HFFc6 (cell line): ENCODE results near the gene VARS1. TPM values are rescaled to one million over a fixed set of nuclear protein-coding genes. Genes with fewer than 3 reads are reported as not detected.
A peak's percentile ranks its signal among the peaks of the same experiment; 100 is the strongest.

Source experiments
- DNase-seq: peaks from one replicate; pipeline ENCODE4 v3.0.0-alpha.2; 2018
- H3K27ac Mint-ChIP-seq: 2 replicates; pipeline ENCODE4 v1.8.0; 2020; ENCODE audit warnings: mild to moderate bottlenecking, mixed read lengths
- H3K27me3 Mint-ChIP-seq: 2 replicates; pipeline ENCODE4 v1.8.0; 2021; ENCODE audit warnings: mild to moderate bottlenecking, moderate library complexity, mixed read lengths; ENCODE audit not compliant: insufficient read depth
- H3K36me3 Mint-ChIP-seq: 2 replicates; pipeline ENCODE4 v1.8.0; 2021; ENCODE audit warnings: low read depth, mixed read lengths
- H3K4me1 Mint-ChIP-seq: 2 replicates; pipeline ENCODE4 v1.8.0; 2020; ENCODE audit warnings: low read depth, mixed read lengths
- H3K4me3 Mint-ChIP-seq: 2 replicates; pipeline ENCODE4 v1.8.0; 2020; ENCODE audit warnings: mild to moderate bottlenecking, moderate library complexity, mixed read lengths
- H3K9me3 Mint-ChIP-seq: 2 replicates; pipeline ENCODE4 v1.8.0; 2020; ENCODE audit warnings: mild to moderate bottlenecking, mixed read lengths
- total RNA-seq, 6 experiments: library from RNA; stranded (reverse); fragmentation: NEBNext Ultra II Directional; extraction: Animal tissue kit (Norgen Biotek cat#: 25700); gene quantifications; 2 replicates in 1 of 6; 3 replicates in 5 of 6; pipeline ENCODE4 v1.2.3, GENCODE V29; 2021
- TF ChIP-seq, protein P1 (sequence below): fragments of 200-600 bp; sonication (generic); IDR thresholded peaks from 2 replicates; pipeline ENCODE4 v1.5.0; 2021; ENCODE audit warnings: antibody characterized with exemption, mild to moderate bottlenecking

Gene VARS1
- total RNA-seq, 6 experiments from 2014 or later: 117 to 144 (median 127) TPM

DNA sequence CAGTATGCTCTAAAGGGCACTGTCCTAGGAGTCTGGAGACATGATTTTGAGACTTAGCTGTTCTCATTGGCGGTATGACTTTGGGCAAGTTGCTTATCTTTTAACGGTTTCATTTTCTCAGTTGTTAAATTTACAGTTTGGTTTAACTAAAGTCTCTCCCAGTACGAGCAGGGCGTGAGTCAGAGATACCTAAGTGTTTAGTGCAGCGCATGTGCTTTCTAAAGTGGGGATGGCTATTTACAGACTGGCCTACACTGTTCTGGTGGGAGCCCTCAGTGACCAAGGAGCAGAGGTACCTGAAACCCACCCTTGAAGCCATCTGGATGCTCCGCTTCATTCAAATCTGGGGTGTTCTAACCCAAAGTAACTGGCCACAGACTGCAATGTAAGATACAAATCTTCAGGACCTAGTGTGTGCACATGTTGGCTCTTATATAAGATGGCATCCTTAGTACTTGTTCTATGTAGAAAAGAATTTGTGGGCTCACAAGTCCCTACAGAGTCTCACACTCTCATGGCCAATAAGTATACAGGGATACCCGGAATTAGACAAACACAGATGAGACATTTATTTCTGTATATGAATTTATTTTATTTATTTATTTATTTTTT is 45.0 kb downstream of the VARS1 start:
- Mint-ChIP-seq H3K27ac (no peak overlapping the region; the same call in 1 of the 2 replicates), H3K36me3 (peaks cover 12% of the 10 kb centered on the region; the same call in 1 of the 2 replicates), H3K27me3 (no peaks in the 10 kb centered on the region), H3K4me3 (no peak overlapping the region), H3K9me3 (no peaks in the 10 kb centered on the region), H3K4me1 (peaks cover 25% of the 10 kb centered on the region)
- peak; percentile 25 for DNase-seq
- TF ChIP-seq, protein P1, sequence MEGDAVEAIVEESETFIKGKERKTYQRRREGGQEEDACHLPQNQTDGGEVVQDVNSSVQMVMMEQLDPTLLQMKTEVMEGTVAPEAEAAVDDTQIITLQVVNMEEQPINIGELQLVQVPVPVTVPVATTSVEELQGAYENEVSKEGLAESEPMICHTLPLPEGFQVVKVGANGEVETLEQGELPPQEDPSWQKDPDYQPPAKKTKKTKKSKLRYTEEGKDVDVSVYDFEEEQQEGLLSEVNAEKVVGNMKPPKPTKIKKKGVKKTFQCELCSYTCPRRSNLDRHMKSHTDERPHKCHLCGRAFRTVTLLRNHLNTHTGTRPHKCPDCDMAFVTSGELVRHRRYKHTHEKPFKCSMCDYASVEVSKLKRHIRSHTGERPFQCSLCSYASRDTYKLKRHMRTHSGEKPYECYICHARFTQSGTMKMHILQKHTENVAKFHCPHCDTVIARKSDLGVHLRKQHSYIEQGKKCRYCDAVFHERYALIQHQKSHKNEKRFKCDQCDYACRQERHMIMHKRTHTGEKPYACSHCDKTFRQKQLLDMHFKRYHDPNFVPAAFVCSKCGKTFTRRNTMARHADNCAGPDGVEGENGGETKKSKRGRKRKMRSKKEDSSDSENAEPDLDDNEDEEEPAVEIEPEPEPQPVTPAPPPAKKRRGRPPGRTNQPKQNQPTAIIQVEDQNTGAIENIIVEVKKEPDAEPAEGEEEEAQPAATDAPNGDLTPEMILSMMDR: no peak

DNA sequence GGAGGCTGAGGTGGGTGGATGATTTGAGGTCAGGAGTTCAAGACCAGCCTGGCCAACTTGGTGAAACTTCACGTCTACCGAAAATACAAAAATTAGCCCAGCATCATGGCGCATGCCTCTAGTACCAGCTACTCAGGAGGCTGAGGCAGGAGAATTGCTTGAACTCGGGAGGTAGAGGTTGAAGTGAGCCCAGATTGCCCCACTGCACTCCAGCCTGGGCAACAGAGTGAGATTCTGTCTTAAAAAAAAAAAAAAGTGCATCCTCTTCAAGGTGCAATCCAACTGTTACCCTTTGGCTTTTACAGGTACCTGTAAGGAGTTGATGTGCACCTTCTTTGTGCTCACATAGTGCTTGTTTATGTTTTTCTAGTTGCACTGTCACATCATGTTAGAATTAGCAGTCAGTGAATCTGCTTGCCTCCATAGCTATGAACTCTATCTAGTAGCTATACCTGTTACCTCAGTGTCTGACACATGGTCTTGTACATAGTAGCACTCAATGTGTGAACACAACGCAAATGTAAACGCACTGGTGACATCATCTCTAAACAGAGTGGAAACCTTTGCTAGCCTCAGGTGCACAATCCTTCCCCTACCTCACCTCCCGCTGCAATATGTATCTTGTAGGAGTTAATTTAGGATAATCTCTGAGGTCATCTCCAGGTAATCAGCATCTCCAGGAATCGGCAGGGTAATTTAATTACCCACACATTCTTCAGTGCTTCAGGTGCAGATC is 46.1 kb downstream of the VARS1 start:
- Mint-ChIP-seq H3K4me3 (no peak overlapping the region), H3K9me3 (no peaks in the 10 kb centered on the region), H3K4me1 (peaks cover 25% of the 10 kb centered on the region), H3K27ac (no peak overlapping the region), H3K27me3 (no peaks in the 10 kb centered on the region; the same call in 1 of the 2 replicates), H3K36me3 (peaks cover 16% of the 10 kb centered on the region; the same call in 1 of the 2 replicates)
- TF ChIP-seq, protein P1: no peak
- DNase-seq: no peak

Other genes with a start within 250 kb of the VARS1 start
- 1 to 10 TPM; 2.9 to 4.1 (median 3.2) TPM for gene ATP6V1G2, start 249.1 kb downstream of the VARS1 start, total RNA-seq
- 10 to 100 TPM; 11.8 to 15.9 (median 13.6) TPM for gene NFKBIL1, start 248.1 kb downstream of the VARS1 start, total RNA-seq
- gene LTA, start 223.5 kb downstream of the VARS1 start, total RNA-seq: not detected
- under 1 TPM; 0.12 to 0.41 (median 0.23) TPM for gene TNF, start 220.2 kb downstream of the VARS1 start, total RNA-seq
- under 1 TPM in 1 of 6 experiments, not detected in 5; 0.38 TPM for gene LTB, start 213.3 kb downstream of the VARS1 start, total RNA-seq
- gene LST1, start 209.5 kb downstream of the VARS1 start, total RNA-seq: not detected
- gene NCR3, start 202.7 kb downstream of the VARS1 start, total RNA-seq: not detected
- not detected for gene AIF1, start 180.5 kb downstream of the VARS1 start, total RNA-seq
- 100 to 1,000 TPM; 216 to 259 (median 231) TPM for gene PRRC2A, start 175.0 kb downstream of the VARS1 start, total RNA-seq
- gene BAG6, start 143.1 kb downstream of the VARS1 start, total RNA-seq: 100 to 1,000 TPM; 247 to 273 (median 262) TPM
- 1 to 10 TPM; 2.4 to 4.3 (median 2.8) TPM for gene APOM, start 139.9 kb downstream of the VARS1 start, total RNA-seq
- 10 to 100 TPM; 13.4 to 16.2 (median 14.9) TPM for gene C6orf47, start 135.0 kb downstream of the VARS1 start, total RNA-seq
- gene GPANK1, start 130.8 kb downstream of the VARS1 start, total RNA-seq: 10 to 100 TPM; 11.6 to 14.9 (median 13.0) TPM
- 100 to 1,000 TPM; 200 to 255 (median 225) TPM for gene CSNK2B, start 129.7 kb downstream of the VARS1 start, total RNA-seq
- gene LY6G5B, start 125.8 kb downstream of the VARS1 start, total RNA-seq: 1 to 10 TPM; 4.6 to 6.0 (median 5.3) TPM
- gene LY6G5C, start 114.7 kb downstream of the VARS1 start, total RNA-seq: 1 to 10 TPM; 2.2 to 2.9 (median 2.8) TPM
- gene ABHD16A, start 92.4 kb downstream of the VARS1 start, total RNA-seq: 10 to 100 TPM; 27.4 to 39.6 (median 32.0) TPM
- not detected for gene LY6G6F, start 88.9 kb downstream of the VARS1 start, total RNA-seq
- not detected for gene LY6G6D, start 80.4 kb downstream of the VARS1 start, total RNA-seq
- not detected for gene LY6G6C, start 74.0 kb downstream of the VARS1 start, total RNA-seq
- gene MPIG6B, start 72.4 kb downstream of the VARS1 start, total RNA-seq: not detected
- gene DDAH2, start 66.5 kb downstream of the VARS1 start, total RNA-seq: 10 to 100 TPM; 44.0 to 47.8 (median 46.0) TPM
- gene CLIC1, start 59.2 kb downstream of the VARS1 start, total RNA-seq: 100 to 1,000 TPM; 638 to 833 (median 745) TPM
- 10 to 100 TPM in 4 of 6 experiments, 1 to 10 TPM in 2; 7.4 to 14.8 (median 12.6) TPM for gene MSH5, start 55.7 kb downstream of the VARS1 start, total RNA-seq
- 1 to 10 TPM in 5 of 6 experiments, under 1 TPM in 1; 0.91 to 2.4 (median 1.3) TPM for gene SAPCD1, start 33.1 kb downstream of the VARS1 start, total RNA-seq
- gene VWA7, start 18.4 kb downstream of the VARS1 start, total RNA-seq: under 1 TPM; 0.24 to 0.83 (median 0.64) TPM
- gene LSM2, start 11.2 kb upstream of the VARS1 start, total RNA-seq: 10 to 100 TPM; 31.8 to 48.5 (median 43.4) TPM
- 1 to 10 TPM; 1.2 to 1.9 (median 1.6) TPM for gene HSPA1L, start 19.5 kb upstream of the VARS1 start, total RNA-seq
- 100 to 1,000 TPM in 1 of 6 experiments, 10 to 100 TPM in 5; 78.5 to 102 (median 84.7) TPM for gene HSPA1A, start 19.8 kb upstream of the VARS1 start, total RNA-seq
- gene HSPA1B, start 32.0 kb upstream of the VARS1 start, total RNA-seq: 100 to 1,000 TPM in 2 of 6 experiments, 10 to 100 TPM in 4; 95.5 to 116 (median 98.9) TPM
- gene NEU1, start 67.1 kb upstream of the VARS1 start, total RNA-seq: 10 to 100 TPM; 35.8 to 48.6 (median 40.9) TPM
- under 1 TPM in 1 of 6 experiments, not detected in 5; 0.10 TPM for gene SLC44A4, start 83.2 kb upstream of the VARS1 start, total RNA-seq
- gene EHMT2, start 101.9 kb upstream of the VARS1 start, total RNA-seq: 10 to 100 TPM; 43.4 to 47.4 (median 45.9) TPM
- gene ZBTB12, start 106.3 kb upstream of the VARS1 start, total RNA-seq: 1 to 10 TPM; 7.3 to 9.0 (median 8.3) TPM
- under 1 TPM in 4 of 6 experiments, not detected in 2; 0.24 to 0.43 (median 0.43) TPM for gene C2, start 132.0 kb upstream of the VARS1 start, total RNA-seq
- gene CFB, start 150.3 kb upstream of the VARS1 start, total RNA-seq: 1 to 10 TPM in 2 of 6 experiments, under 1 TPM in 3, not detected in 1; 0.33 to 1.3 (median 0.81) TPM
- gene NELFE, start 163.2 kb upstream of the VARS1 start, total RNA-seq: 10 to 100 TPM; 63.4 to 87.0 (median 78.7) TPM
- gene SKIC2, start 163.4 kb upstream of the VARS1 start, total RNA-seq: 10 to 100 TPM; 74.0 to 83.3 (median 77.8) TPM
- 10 to 100 TPM; 14.1 to 20.5 (median 16.5) TPM for gene DXO, start 176.4 kb upstream of the VARS1 start, total RNA-seq
- gene C4A, start 186.3 kb upstream of the VARS1 start, total RNA-seq: 1 to 10 TPM; 1.2 to 3.2 (median 2.0) TPM
- gene C4B, start 219.0 kb upstream of the VARS1 start, total RNA-seq: 1 to 10 TPM; 1.5 to 2.5 (median 2.0) TPM
- gene CYP21A2, start 242.7 kb upstream of the VARS1 start, total RNA-seq: under 1 TPM in 1 of 6 experiments, not detected in 5; 0.17 TPM